NCI-H187 treated with DMSO at 0.1 percent for 48 hours (cell line): ENCODE measurements around the gene SLC37A1.

Source experiments
- DNase-seq: peaks from one replicate; lab custom pipeline; 2025; lab: John Stamatoyannopoulos, UW

The SLC37A1 gene

GRCh38 chr21:42545317-42545716 lies 31.7 kb downstream of the SLC37A1 start:
- DNase-seq, result no peak

GRCh38 chr21:42545745-42546144 lies 32.1 kb downstream of the SLC37A1 start:
- DNase-seq, result no peak

- no peak for DNase-seq
Observed at GRCh38 chr21:42546433-42546832, 32.8 kb downstream of the SLC37A1 start.

- no peak for DNase-seq
Observed at GRCh38 chr21:42547001-42547905, 33.6 kb downstream of the SLC37A1 start.

- no peak for DNase-seq
Observed at GRCh38 chr21:42547906-42548365, 34.3 kb downstream of the SLC37A1 start.

GRCh38 chr21:42548687-42549406 lies 35.2 kb downstream of the SLC37A1 start:
- DNase-seq, result no peak

- DNase-seq, result no peak
Observed at GRCh38 chr21:42550817-42551216, 37.2 kb downstream of the SLC37A1 start.

- DNase-seq, result no peak
Observed at GRCh38 chr21:42552407-42553336, 39.0 kb downstream of the SLC37A1 start.

- DNase-seq, result peak; percentile 56
Observed at GRCh38 chr21:42553435-42553834, 39.8 kb downstream of the SLC37A1 start.

- no peak for DNase-seq
Observed at GRCh38 chr21:42554251-42554961, 40.8 kb downstream of the SLC37A1 start.

GRCh38 chr21:42555756-42556438 lies 42.2 kb downstream of the SLC37A1 start:
- DNase-seq, result no peak

GRCh38 chr21:42556476-42556875 lies 42.8 kb downstream of the SLC37A1 start:
- no peak for DNase-seq

GRCh38 chr21:42556960-42557359 lies 43.3 kb downstream of the SLC37A1 start:
- DNase-seq, result no peak

GRCh38 chr21:42557420-42557819 lies 43.8 kb downstream of the SLC37A1 start:
- DNase-seq, result no peak

GRCh38 chr21:42558368-42558767 lies 44.7 kb downstream of the SLC37A1 start:
- DNase-seq, result no peak

GRCh38 chr21:42558846-42559245 lies 45.2 kb downstream of the SLC37A1 start:
- DNase-seq, result no peak

GRCh38 chr21:42559326-42559725 lies 45.7 kb downstream of the SLC37A1 start:
- no peak for DNase-seq

- no peak for DNase-seq
Observed at GRCh38 chr21:42560517-42561179, 47.0 kb downstream of the SLC37A1 start.

GRCh38 chr21:42561762-42562650 lies 48.4 kb downstream of the SLC37A1 start:
- DNase-seq, result no peak
